GM18507 (cell line): ENCODE results near the gene RTKN2.

ENCODE experiments used
- DNase-seq: peaks from one replicate; pipeline ENCODE4 v3.0.0; 2011; ENCODE audit warnings: low read depth; ENCODE audit not compliant: insufficient read length; ENCODE audit errors: extremely low spot score
- FAIRE-seq: peaks from 2 replicates; lab custom pipeline; 2011; peaks lifted over from hg19 to GRCh38; lab: Jason Lieb, UNC

Gene RTKN2

GRCh38 chr10:62233356-62234076, 35.1 kb downstream of the RTKN2 start:
- no peak for DNase-seq
- FAIRE-seq = no peak

GRCh38 chr10:62231805-62232204, 36.8 kb downstream of the RTKN2 start:
- no peak for FAIRE-seq
- no peak for DNase-seq

- DNase-seq (no peak), FAIRE-seq (no peak)
Measured at GRCh38 chr10:62231371-62231770, 37.3 kb downstream of the RTKN2 start.

GRCh38 chr10:62230344-62231121, 38.1 kb downstream of the RTKN2 start:
- FAIRE-seq (no peak), DNase-seq (no peak)

- DNase-seq (no peak), FAIRE-seq (no peak)
Measured at GRCh38 chr10:62225362-62225761, 43.3 kb downstream of the RTKN2 start.

DNA sequence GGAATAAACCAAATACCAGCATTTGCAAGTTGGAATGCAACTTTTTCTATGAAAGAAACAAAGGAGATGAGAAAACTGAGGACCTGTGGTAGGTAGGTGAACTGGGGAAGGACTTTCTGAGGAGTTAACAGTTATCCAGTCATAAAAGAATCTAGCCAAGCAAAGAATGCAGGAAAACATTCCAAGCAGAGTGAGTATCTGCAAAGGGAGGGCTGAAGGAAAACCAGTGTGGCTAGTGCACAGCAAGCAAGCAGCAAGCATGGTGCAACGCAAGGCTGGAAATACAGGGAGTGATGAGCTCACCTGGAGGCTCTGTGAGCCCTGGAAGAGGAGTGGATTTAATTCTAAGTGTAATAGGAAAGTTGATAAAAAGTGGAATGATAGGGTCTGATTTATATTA, 44.0 kb downstream of the RTKN2 start:
- DNase-seq = no peak
- FAIRE-seq = no peak

- no peak for FAIRE-seq
- no peak for DNase-seq
Measured at GRCh38 chr10:62217683-62218082, 51.0 kb downstream of the RTKN2 start.

DNA sequence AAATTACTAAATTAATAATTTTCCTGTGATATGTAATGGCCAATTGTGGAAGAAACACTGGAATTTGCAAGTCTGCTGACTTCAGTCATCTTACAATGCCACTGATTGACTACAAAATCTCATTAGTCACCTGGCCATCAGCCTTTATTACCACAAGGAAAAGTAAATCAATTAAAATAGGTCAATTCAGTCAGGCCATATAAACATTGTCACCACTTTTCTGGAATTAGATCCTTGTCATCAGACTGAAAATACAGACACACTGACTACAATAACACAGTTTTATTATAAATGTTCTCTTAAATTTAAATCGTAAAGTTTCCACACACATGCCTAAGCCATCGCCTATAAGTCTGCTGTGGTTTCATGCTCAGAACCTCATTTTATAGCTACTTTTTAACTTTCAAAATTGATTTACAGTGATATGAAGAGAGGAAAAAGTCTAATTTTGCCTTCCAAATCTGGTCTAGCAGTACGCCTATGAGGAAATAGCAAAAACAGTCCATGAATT, 54.2 kb downstream of the RTKN2 start:
- FAIRE-seq = no peak
- no peak for DNase-seq

- DNase-seq = no peak
- no peak for FAIRE-seq
Measured at GRCh38 chr10:62205750-62206399, 62.8 kb downstream of the RTKN2 start.

GRCh38 chr10:62199584-62199983, 69.1 kb downstream of the RTKN2 start:
- peak; percentile 9 for FAIRE-seq
- no peak for DNase-seq

GRCh38 chr10:62196528-62196927, 72.1 kb downstream of the RTKN2 start:
- no peak for DNase-seq
- FAIRE-seq = no peak

- FAIRE-seq = no peak
- no peak for DNase-seq
Measured at GRCh38 chr10:62195675-62195926, 73.0 kb downstream of the RTKN2 start.

DNA sequence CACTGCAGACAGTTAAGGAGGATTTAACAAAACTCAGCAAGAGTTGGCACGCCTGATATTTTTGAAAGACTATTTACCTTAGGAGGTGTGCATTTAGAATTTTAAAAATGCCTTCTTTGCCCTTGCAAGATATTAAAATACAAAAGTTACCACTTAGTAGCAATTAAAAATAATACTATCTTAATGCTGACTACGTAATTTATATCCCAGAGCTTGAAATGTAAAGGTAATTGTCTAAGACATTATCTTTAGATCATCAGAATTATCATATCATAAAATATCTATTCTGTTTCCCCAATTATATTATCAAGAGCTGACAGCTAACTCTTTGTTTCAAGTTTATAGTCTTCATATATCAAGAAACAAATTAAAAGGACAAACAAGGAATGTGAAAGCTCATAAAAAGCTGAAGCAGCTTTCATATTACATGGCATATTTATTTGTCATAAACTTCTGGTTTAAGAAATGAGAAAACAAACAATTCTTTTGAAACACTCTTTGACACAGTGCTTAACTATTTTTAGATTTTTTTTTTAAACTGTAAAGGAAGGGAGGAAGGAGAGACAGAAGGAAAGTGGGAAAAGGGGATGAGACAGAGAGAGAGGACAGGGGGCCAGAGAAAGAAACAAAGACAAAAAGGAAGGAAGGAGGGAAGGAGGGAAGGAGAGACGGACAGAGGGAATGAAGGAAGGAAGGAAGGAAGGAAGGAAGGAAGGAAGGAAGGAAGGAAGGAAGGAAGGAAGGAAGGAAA, 73.5 kb downstream of the RTKN2 start:
- FAIRE-seq (no peak), DNase-seq (no peak)

GRCh38 chr10:62193479-62193878, 75.2 kb downstream of the RTKN2 start:
- FAIRE-seq = no peak
- DNase-seq = no peak

DNA sequence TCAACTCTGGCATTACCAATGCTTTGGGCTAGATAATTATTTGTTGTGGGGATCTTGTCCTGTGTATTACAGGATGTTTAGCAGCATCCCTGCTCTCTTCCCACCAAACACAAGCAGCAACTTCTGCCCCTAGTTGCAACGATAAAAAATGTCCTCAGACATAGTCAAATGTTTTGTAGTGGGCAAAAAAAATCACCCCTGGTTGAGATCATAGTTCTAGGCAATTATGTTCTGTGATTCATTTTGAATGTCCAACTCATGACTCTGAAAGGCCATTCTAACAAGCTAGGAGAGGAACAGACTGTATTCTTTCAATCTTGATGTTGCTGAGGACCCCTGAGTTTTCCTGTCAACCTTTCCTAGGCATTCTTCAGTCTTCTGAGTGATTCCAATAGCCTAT, 79.5 kb downstream of the RTKN2 start:
- no peak for FAIRE-seq
- DNase-seq = no peak

DNA sequence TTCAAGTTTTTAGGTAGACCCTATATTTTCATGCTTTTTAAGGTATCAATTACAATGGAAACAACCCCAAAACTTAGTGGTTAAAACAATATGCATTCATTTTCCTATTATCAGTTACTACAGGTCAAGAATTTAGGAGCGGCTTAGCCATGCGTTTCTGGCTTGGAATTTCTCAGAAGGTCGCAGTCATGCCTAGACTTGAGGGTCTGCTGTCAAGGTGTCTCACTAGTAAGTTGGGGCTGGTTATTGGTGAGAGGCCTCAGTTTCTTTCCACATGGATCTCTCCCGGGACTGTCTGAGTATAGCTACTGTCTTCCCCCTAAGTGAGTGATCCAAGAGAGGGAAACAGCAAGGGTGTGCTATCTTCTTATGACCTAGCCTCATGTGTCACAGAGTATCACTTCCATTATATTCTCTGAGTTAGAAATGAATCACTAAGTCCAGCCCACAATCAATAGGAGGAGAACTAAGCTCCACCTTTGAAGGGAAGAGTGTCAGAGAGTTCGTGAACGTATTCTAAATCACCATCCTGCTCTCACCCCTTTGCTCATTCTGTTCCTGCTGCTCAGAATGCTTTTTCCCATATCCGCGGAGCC, 80.5 kb downstream of the RTKN2 start:
- FAIRE-seq (no peak), DNase-seq (no peak)

DNA sequence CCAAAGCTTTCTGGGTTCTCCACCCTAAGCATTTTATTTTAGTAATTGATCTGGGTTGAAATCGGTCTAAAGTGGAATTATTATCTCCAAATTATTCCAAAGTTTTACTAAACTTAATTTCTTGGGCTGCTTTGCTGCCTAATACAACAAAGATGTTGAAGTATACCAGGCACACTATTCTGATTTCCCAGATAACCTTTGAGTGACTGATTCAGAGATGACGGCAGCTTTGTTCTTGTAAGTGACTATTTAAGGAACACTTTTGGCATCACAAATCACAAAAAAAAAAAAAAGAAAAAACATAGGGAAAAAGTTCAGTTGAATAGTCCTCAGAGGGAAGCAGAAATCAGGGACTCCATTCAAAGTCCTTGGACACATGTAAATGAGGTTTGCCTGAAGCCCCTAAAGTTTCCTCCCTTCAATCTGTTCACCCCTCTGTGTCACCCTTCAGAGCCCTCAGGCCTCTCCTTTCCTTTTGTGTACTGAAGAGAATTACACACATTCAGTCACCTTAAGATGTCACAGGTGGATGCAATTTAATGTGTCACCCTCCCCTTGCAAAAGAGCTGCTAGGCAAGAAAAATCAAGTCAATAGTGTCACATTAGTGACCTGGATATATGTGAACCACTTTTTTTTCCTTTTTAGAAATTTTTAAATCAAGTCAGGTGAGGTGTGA, 81.5 kb downstream of the RTKN2 start:
- FAIRE-seq = no peak

DNA sequence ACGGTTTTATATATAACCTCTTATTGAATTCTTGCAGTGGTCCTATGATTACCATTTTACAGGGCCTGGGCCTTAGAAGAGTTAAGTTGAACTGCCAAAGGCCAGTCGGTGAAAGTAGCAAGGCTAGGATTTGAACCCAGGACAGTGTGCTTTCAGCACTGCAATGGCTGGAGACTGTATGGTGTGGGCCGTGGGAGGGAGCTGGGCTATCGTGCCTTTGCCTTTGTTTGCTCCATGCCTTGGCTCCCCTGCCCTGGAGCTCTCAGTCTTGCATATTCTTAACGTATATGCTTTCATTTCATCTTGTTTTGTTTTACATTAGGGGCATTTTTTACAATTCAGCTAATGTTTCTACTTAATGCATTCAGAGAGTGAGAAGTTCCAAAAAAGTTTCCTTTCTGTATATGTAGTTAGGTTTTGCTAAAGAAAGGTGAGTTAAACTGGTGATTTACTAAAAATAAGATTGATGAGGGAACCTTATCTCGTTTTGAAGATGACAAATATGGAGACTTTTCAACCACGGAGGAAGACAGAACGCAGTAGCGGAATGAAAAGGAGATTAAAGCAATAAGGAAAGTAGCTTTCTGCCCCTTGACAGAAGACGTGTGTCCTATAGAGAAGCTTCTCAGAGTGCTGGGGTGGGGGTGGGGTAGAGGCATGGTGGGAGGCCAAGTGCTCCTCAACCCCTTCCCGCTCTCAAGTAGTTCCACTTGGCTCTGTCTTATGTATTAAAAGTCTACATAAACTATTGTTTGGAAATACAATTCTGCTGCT, 82.5 kb downstream of the RTKN2 start:
- DNase-seq (no peak), FAIRE-seq (no peak)

More for the DNA sequence above, 81.5 kb downstream of the RTKN2 start:
- DNase-seq = no peak
